ENCODE results near the gene CTBP2. TPM values are rescaled to one million over a fixed set of nuclear protein-coding genes. Genes with fewer than 3 reads are reported as not detected.

The CTBP2 gene
- total and polyA plus RNA-seq, 2 donors from 2014 or later = 33.1 to 111 TPM

- intact Hi-C loops (cut with DNase I) = no loop called here
- Histone ChIP-seq H3K27me3 (ENCODE audit: control insufficient read depth, insufficient read depth, low read length) (no peaks in the 10 kb centered on the region), H3K9me3 (ENCODE audit: control insufficient read depth in 2 of 3, insufficient read depth in 1 of 3, low read length in 3 of 3) (no peaks in the 10 kb centered on the region), H3K4me1 (ENCODE audit: control insufficient read depth in 2 of 3, insufficient read depth in 2 of 3, low read depth in 1 of 3, low read length in 3 of 3) (peaks cover 3 to 46% (median 39%) of the 10 kb centered on the region in 3 donors), H3K9ac (ENCODE audit: low read length in 3 of 3) (peak overlapping the region in 2 of 3 donors; percentile 49 to 73), H3K27ac (ENCODE audit: low read depth in 2 of 2, low read length in 2 of 2) (peak overlapping the region; percentile 92 to 95), H3K36me3 (ENCODE audit: control insufficient read depth in 2 of 3, insufficient read depth in 3 of 3, low read length in 3 of 3) (peaks cover 0 to 9% (median 6%) of the 10 kb centered on the region in 3 donors), H3K4me3 (ENCODE audit: low read length in 3 of 3) (no peak overlapping the region)
- no peak for TF ChIP-seq CTCF (IDR thresholded peaks at IDR 0.05; ENCODE audit: borderline replicate concordance, extremely low read depth, insufficient read depth)
- FAIRE-seq = no peak
- DNase-seq = peak in 1 of 5 donors; percentile 64
These were observed 74.9 kb downstream of the CTBP2 start for GRCh38 chr10:125085258-125086054.

- peak in 1 of 5 donors; percentile 92 for DNase-seq
- H3K4me3 ChIP-seq (ENCODE audit: low read length in 3 of 3) = no peak overlapping the region
- no peaks in the 10 kb centered on the region for H3K9me3 ChIP-seq (ENCODE audit: control insufficient read depth in 2 of 3, insufficient read depth in 1 of 3, low read length in 3 of 3)
- intact Hi-C loops (cut with DNase I) = no loop called here
- peak overlapping the region in 2 of 3 donors; percentile 6 to 73 for H3K9ac ChIP-seq (ENCODE audit: low read length in 3 of 3)
- H3K36me3 ChIP-seq (ENCODE audit: control insufficient read depth in 2 of 3, insufficient read depth in 3 of 3, low read length in 3 of 3) = peaks cover 0 to 9% (median 6%) of the 10 kb centered on the region in 3 donors
- H3K27ac ChIP-seq (ENCODE audit: low read depth in 2 of 2, low read length in 2 of 2) = peak overlapping the region; percentile 92 to 95
- peak; percentile 33 for FAIRE-seq
- peaks cover 3 to 49% (median 41%) of the 10 kb centered on the region in 3 donors for H3K4me1 ChIP-seq (ENCODE audit: control insufficient read depth in 2 of 3, insufficient read depth in 2 of 3, low read depth in 1 of 3, low read length in 3 of 3)
- no peaks in the 10 kb centered on the region for H3K27me3 ChIP-seq (ENCODE audit: control insufficient read depth, insufficient read depth, low read length)
- no peak for TF ChIP-seq CTCF (IDR thresholded peaks at IDR 0.05; ENCODE audit: borderline replicate concordance, extremely low read depth, insufficient read depth)
These were observed 75.6 kb downstream of the CTBP2 start for GRCh38 chr10:125084614-125085257.

- peak overlapping the region in 2 of 3 donors; percentile 6 to 23 for H3K9ac ChIP-seq (ENCODE audit: low read length in 3 of 3)
- H3K27ac ChIP-seq (ENCODE audit: low read depth in 2 of 2, low read length in 2 of 2) = peak overlapping the region; percentile 92 to 95
- TF ChIP-seq CTCF (IDR thresholded peaks at IDR 0.05; ENCODE audit: borderline replicate concordance, extremely low read depth, insufficient read depth) = no peak
- H3K4me1 ChIP-seq (ENCODE audit: control insufficient read depth in 2 of 3, insufficient read depth in 2 of 3, low read depth in 1 of 3, low read length in 3 of 3) = peaks cover 3 to 55% (median 41%) of the 10 kb centered on the region in 3 donors
- FAIRE-seq (no peak), DNase-seq (peak in 1 of 5 donors; percentile 87)
- intact Hi-C loops (cut with DNase I) = no loop called here
- no peak overlapping the region for H3K4me3 ChIP-seq (ENCODE audit: low read length in 3 of 3)
- H3K27me3 ChIP-seq (ENCODE audit: control insufficient read depth, insufficient read depth, low read length) = no peaks in the 10 kb centered on the region
- H3K9me3 ChIP-seq (ENCODE audit: control insufficient read depth in 2 of 3, insufficient read depth in 1 of 3, low read length in 3 of 3) = no peaks in the 10 kb centered on the region
- H3K36me3 ChIP-seq (ENCODE audit: control insufficient read depth in 2 of 3, insufficient read depth in 3 of 3, low read length in 3 of 3) = peaks cover 0 to 9% (median 6%) of the 10 kb centered on the region in 3 donors
These were observed 76.2 kb downstream of the CTBP2 start for GRCh38 chr10:125084191-125084613.

Measured in kidney (tissue), 14 donors.